22Rv1 (cell line): ENCODE data around the gene NUDT2.

Source experiments
- ZFX ChIP-seq: fragments of 450-650 bp; IDR thresholded peaks from 2 replicates; pipeline ENCODE4 v1.6.1; 2017; ENCODE audit warnings: antibody characterized with exemption, borderline replicate concordance
- TF ChIP-seq, protein P1 (sequence below): fragments of 450-650 bp; IDR thresholded peaks from 2 replicates; pipeline ENCODE4 v1.5.1; 2017; ENCODE audit warnings: mild to moderate bottlenecking

GRCh38 chr9:34383904-34384303 lies 54.5 kb downstream of the NUDT2 start:
- TF ChIP-seq, protein P1, sequence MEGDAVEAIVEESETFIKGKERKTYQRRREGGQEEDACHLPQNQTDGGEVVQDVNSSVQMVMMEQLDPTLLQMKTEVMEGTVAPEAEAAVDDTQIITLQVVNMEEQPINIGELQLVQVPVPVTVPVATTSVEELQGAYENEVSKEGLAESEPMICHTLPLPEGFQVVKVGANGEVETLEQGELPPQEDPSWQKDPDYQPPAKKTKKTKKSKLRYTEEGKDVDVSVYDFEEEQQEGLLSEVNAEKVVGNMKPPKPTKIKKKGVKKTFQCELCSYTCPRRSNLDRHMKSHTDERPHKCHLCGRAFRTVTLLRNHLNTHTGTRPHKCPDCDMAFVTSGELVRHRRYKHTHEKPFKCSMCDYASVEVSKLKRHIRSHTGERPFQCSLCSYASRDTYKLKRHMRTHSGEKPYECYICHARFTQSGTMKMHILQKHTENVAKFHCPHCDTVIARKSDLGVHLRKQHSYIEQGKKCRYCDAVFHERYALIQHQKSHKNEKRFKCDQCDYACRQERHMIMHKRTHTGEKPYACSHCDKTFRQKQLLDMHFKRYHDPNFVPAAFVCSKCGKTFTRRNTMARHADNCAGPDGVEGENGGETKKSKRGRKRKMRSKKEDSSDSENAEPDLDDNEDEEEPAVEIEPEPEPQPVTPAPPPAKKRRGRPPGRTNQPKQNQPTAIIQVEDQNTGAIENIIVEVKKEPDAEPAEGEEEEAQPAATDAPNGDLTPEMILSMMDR = no peak
- TF ChIP-seq ZFX = no peak
